ENCODE data around the gene NDUFB8.

DNA sequence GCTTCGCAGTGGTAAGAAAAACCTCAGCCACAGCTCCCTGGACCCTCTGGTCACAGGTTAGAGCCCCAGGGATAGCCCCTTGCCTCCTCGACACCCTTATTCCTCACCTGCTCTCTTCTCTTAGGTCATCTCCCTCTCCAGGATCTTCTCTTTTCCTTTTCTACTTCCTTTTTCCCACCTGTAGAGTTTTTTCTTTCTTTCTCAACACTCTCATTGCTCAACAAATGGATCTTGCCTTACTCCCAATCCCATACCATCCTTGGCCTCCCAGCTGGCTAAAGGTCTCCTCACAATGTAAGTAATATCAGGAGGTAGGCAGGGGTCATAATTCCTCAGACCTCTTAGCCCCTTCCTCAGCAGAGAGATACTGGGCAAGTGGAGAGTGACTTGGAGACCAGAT, 49.7 kb downstream of the NDUFB8 start:
- TF ChIP-seq, protein P1, sequence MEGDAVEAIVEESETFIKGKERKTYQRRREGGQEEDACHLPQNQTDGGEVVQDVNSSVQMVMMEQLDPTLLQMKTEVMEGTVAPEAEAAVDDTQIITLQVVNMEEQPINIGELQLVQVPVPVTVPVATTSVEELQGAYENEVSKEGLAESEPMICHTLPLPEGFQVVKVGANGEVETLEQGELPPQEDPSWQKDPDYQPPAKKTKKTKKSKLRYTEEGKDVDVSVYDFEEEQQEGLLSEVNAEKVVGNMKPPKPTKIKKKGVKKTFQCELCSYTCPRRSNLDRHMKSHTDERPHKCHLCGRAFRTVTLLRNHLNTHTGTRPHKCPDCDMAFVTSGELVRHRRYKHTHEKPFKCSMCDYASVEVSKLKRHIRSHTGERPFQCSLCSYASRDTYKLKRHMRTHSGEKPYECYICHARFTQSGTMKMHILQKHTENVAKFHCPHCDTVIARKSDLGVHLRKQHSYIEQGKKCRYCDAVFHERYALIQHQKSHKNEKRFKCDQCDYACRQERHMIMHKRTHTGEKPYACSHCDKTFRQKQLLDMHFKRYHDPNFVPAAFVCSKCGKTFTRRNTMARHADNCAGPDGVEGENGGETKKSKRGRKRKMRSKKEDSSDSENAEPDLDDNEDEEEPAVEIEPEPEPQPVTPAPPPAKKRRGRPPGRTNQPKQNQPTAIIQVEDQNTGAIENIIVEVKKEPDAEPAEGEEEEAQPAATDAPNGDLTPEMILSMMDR (IDR thresholded peaks at IDR 0.05): no peak
- TF ChIP-seq POLR2AphosphoS5 (IDR thresholded peaks at IDR 0.05) (no peak), POLR2A (IDR thresholded peaks at IDR 0.05) (no peak), EP300 (IDR thresholded peaks at IDR 0.05; ENCODE audit: low read depth) (no peak)

Measured in transverse colon (tissue), 4 donors.